HG03439 (cell line): ENCODE results near the gene NOL3.
A peak's percentile ranks its signal among the peaks of the same experiment; 100 is the strongest.

ENCODE experiments used
- ATAC-seq: cut with Tn5 transposase; IDR thresholded peaks from one replicate; pipeline ENCODE4 v1.9.1; 2021; ENCODE audit warnings: mild to moderate bottlenecking, moderate library complexity; ENCODE audit not compliant: unreplicated experiment

NOL3 gene

DNA sequence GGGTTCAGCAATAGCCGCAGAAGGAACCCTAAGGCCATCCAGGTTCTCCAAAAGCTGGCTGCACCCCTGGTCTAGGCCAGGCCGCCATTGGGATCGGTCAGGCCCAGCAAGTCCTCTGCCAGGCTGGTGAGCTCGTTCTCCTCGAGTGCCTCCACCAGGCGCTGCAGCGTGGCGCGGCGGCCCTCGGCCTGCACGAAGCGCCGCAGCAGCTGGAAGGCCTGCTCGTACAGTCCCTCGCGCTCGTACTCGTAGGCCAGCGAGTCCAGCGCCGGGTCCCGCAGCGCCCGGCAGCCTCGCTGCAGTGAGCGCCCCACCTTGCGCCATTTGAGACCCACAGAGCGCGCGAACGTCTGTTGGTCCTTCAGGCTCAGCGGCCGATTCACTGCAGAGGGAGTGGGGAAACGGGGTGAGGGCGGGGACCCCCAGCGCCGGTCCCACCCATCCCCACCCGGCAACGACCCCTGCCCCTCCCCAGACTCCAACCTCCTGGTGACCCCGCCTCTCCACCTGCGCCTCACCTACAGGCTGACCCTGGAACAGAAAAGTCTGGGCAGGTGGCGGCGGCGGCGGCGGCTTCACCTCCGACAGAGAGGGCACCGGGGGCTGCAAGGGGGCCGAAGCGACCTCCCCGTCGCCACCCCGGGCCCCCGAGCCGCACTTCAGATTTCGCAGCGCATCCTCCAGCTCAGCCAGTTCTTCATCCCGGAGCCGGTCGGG is 15.6 kb upstream of the NOL3 start:
- no peak for ATAC-seq

- no peak for ATAC-seq
These were observed 14.8 kb upstream of the NOL3 start for GRCh38 chr16:67155295-67156142.

GRCh38 chr16:67156143-67156844 is 14.0 kb upstream of the NOL3 start:
- no peak for ATAC-seq

DNA sequence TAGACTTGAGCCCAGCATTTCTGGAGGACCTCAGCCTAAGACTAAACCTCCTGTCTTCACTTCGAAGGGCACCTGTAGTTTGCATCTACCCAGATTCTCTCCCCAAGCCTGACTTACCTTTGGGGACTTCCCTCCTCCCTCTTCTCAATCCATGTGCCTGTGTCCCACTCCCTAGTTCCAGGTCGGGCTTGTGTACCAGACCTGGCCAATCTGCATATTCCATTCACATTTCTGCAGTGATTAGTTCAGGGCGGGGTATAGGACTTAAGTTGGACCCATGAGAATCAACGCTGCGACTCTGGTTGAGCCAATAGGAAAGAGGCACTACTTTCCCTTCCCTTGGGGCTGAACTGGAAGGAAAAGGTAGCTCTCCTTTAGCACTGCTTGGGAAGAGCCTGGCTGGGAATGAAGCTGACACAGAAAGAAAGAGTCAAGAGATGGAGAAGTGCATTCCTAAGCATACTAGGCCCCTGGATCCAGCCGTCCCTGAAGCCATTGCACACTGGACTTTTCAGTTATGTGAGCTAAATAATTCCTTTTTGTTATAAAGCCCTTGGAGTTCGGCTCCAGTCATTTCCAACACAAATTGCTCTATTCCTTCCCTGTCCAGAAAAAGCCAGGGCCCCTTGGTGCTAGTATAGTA is 13.1 kb upstream of the NOL3 start:
- no peak for ATAC-seq

- no peak for ATAC-seq
These were observed 12.3 kb upstream of the NOL3 start for GRCh38 chr16:67157892-67158635.

GRCh38 chr16:67158637-67159600 is 11.4 kb upstream of the NOL3 start:
- ATAC-seq, result peak; percentile 45

DNA sequence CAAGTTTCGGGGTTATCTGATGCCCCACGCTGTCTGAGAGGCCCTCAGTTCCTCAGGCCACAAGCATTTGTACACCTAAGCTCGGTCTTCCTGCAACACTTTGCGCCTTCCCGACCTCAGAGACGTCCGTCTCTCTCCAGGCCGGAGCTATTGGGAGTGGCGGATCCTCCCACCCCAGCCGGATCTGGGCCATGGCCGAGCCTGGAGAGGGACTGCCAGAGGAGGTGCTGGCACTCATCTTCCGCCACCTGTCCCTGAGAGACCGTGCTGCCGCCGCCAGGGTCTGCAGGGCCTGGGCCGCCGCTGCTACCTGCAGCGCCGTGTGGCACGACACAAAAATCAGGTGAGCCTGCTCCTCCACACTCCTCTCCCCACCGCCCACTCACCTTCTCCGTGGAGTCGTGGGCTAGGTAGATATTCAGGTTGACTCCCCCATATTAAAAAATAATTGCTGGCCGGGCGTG is 8.7 kb upstream of the NOL3 start:
- no peak for ATAC-seq

DNA sequence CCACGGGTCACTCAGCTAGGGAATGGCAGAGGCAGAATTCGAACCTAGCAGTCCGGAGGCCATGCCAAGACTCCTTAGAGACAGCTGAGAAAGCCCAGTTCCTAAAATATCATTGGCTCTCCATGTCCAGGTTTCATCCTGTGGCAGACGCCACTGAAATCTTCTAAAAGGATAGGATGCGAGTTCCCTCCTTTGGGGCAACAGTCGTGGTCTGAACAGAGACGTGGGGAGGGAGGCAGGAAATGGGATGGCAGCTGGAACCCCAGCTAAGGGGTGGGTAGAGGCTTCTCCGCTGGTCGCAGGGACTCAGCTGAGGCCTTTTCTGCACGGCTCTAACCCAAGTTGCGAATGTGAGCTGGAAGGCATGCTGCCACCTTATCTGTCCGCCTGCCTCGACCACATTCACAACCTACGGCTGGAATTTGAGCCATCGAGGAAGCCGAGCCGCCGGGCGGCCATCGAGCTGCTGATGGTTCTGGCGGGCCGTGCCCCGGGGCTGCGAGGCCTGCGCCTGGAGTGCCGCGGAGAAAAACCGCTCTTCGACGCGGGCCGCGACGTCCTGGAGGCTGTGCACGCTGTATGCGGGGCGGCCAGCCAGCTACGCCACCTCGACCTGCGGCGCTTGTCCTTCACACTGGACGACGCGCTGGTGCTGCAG is 7.7 kb upstream of the NOL3 start:
- ATAC-seq, result no peak

- no peak for ATAC-seq
These were observed 7.0 kb upstream of the NOL3 start for GRCh38 chr16:67163164-67163998.

DNA sequence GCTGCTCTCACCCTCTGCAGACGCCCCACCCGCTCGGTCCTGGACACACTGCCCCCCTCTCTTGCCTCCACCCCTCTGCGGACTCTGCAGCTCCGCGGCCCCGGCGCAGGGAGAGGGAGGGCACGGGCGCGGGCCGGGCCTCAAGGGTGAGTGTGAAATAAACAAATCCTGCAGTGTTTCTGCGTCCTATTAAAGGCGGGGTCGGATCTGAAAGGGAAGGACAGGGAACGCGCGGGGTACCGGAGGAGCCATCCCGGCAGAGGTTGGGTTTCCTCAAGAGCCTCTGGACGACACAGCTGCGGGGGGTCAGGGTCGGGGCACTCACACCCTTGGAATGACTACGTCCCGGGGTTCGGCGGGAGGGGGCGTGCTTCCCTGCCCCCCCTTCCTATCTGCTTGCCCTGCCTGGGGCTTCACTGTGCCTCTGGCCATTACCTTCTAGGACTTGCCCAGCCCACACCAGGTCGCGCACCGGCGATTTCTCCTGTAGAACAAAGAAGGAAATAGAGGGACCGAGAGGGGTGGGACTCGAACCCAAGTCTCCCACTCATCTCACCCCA is 6.3 kb upstream of the NOL3 start:
- ATAC-seq, result no peak

DNA sequence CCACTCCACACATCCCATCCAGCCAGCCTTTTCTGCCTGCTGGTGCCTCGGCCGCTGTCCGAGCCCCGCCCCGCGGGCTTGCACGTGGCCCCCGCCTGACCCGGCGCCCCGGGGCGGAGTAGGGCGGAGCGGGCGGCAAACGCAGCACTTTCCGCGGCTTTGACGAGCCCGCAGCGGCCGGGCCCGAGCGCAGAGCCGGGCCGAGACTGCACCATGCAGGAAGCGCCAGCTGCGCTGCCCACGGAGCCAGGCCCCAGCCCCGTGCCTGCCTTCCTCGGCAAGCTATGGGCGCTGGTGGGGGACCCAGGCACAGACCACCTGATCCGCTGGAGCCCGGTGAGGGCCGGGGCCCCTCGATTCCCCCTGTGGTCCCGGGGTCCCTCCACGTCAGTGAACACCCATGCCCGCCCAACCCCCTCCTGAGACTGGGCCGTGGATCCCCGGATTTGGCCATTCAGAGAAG is 5.7 kb upstream of the NOL3 start, which contains the start of gene HSF4:
TSS of gene HSF4 (plus strand) at position 147 of the 463 bp plus-strand sequence. CDS start at position 214, 67 bp downstream.
- ATAC-seq, result no peak

GRCh38 chr16:67165121-67166078 is 4.9 kb upstream of the NOL3 start:
- no peak for ATAC-seq

DNA sequence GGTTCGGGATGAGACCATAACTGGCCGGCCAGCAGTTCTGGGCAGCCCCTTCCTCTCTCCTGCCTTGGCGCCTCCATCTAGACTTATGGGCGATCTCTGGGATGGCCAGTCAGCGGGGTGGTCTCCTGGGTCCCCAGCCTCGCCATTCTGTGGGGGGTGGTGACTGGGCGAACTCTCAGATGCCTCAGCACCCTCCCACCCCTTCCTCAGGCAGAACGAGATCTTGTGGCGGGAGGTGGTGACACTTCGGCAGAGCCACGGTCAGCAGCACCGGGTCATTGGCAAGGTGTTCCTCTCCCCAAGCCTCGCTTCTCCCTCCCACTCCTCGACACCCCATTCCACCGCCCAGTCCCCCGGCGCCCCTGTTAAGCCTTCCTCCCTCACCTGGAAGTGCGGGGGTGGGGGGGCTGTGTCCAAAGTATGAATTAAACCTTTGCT is 4.2 kb upstream of the NOL3 start:
- no peak for ATAC-seq

DNA sequence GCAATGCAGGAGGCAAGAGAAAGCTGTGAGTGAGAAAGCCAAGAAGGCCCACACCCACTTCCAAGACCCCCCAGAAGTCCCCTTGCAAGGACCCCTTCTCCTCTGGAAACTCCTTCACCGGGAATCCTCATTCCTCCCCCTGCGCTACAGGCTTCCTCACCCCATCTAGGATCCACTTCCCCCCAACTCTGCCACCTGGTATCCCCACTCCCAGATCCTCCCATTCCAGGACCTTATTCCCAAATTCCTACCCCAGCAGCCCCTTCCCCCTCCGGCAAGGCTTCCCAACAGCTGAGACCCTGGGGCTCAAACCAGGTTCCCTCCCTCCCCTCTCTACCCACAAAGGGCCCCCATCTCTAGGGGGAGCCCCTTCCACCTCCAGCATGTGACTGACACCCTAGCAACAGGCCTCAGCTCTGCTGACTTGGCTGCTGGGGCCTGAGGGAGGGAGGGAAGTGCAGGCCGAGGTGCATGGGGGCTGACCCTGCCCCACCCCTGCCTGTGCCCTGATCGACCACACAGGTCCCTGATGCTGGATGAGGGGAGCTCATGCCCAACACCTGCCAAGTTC is 3.7 kb upstream of the NOL3 start:
- no peak for ATAC-seq

- no peak for ATAC-seq
These were observed 2.8 kb upstream of the NOL3 start for GRCh38 chr16:67167588-67167987.

DNA sequence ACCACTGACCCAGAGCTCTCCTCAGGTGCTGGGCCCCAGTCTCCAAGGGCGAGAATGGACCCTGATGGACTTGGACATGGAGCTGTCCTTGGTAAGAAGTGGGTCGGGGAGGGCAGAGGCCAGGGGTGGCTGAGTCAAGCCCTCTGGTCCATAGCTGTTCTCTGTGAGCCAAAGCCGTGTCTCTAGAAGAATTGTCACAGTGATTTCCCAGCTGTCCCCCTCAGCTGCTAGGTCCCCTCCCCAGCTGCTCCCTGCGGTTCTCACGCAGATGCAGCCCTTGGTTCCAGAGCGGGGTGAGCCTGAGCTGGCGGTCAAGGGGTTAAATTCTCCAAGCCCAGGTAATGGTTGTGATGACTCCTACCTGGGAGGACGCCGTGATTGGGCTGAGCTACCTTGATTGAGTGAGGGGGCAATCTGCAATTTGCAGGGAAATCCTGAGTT is 1.3 kb upstream of the NOL3 start:
- ATAC-seq, result no peak
